OCI-LY3 (cell line): ENCODE data around the gene NBPF11.
"Not testable (repeated sequence)": the region's sequence is repeated elsewhere in the genome, so short reads cannot be mapped to it uniquely, and the experiment has no call there.

Experiments used
- EZH2phosphoT487 ChIP-seq: fragments of 200-600 bp; shearing (Covaris generic); IDR thresholded peaks from 2 replicates; pipeline ENCODE4 v1.6.1; 2018; ENCODE audit warnings: antibody characterized with exemption, mixed run types, low read depth
- TF ChIP-seq, protein P1 (sequence below): fragments of 200-600, 300-600 bp; sonication (generic); IDR thresholded peaks from 2 replicates; pipeline ENCODE4 v1.5.1; 2014; ENCODE audit warnings: antibody characterized with exemption, low read length, low read depth

GRCh38 chr1:148060294-148060701 is 91.8 kb downstream of the NBPF11 start:
- TF ChIP-seq, protein P1, sequence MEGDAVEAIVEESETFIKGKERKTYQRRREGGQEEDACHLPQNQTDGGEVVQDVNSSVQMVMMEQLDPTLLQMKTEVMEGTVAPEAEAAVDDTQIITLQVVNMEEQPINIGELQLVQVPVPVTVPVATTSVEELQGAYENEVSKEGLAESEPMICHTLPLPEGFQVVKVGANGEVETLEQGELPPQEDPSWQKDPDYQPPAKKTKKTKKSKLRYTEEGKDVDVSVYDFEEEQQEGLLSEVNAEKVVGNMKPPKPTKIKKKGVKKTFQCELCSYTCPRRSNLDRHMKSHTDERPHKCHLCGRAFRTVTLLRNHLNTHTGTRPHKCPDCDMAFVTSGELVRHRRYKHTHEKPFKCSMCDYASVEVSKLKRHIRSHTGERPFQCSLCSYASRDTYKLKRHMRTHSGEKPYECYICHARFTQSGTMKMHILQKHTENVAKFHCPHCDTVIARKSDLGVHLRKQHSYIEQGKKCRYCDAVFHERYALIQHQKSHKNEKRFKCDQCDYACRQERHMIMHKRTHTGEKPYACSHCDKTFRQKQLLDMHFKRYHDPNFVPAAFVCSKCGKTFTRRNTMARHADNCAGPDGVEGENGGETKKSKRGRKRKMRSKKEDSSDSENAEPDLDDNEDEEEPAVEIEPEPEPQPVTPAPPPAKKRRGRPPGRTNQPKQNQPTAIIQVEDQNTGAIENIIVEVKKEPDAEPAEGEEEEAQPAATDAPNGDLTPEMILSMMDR: not testable (repeated sequence)
- not testable (repeated sequence) for TF ChIP-seq EZH2phosphoT487
